GM10847 (cell line): ENCODE measurements around the gene PTPRCAP.

ENCODE experiments used
- POLR2A ChIP-seq: IDR thresholded peaks from 2 replicates; pipeline ENCODE4 v1.6.1; 2011; ENCODE audit not compliant: insufficient read length; ENCODE audit errors: extremely low read depth

PTPRCAP gene

DNA sequence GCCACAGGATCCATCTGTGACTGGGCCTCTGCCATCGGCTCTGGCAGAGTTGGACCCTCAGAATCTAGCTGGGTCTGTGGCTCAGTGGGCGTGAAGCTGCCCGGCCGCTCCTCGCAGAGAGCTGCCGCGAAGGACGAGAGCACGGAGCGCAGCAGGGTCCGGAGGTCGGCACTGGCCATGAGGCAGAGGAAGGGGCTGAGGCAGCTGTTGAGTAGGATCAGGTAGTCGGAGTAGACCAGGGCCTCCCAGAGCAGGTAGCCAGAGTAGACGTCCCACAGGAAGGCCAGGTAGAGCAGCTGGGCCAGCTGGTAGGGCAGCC is 14.1 kb upstream of the PTPRCAP start:
- TF ChIP-seq POLR2A, result no peak

DNA sequence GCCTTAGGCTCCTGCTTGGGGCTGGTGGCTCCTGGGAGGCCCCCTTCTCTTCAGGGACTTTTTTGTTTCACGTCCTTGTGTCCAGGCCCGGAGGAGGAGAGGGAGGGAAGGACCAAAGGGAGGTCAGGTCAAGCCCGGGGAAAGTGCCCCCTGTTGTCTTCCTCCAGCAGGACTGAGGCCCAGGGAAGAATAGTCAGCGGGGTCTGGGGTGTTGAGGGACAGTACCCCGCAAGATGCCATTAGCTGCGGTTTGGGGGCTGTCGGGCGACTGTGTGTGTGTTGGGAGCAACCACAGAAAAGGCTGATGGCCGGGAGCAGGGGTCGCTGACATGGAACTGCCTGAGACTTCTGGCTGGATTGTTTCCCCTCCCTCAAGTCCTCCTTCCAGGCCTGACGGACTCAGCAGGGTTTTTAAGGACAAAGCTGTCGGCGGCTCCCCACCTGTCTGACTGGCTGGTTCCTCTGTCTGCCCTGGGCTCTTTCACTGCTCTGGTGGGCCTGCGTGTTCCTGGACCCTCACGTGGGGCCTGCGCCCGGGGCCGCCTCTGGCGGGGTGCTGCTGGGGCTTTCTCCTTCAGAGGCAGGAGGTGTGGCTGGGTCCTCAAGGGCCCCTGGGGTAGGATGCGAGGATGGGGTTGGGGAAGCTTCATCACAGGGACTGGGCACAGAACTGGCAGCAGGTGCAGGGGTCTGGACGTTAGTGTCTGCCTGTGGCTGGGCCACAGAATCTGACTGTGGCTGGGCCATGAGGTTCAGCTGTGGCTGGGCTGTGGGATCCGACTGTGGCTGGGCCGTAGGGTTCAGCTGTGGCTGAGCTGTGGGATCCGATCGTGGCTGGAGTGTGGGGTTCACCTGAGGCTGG is 13.5 kb upstream of the PTPRCAP start:
- TF ChIP-seq POLR2A, result no peak

DNA sequence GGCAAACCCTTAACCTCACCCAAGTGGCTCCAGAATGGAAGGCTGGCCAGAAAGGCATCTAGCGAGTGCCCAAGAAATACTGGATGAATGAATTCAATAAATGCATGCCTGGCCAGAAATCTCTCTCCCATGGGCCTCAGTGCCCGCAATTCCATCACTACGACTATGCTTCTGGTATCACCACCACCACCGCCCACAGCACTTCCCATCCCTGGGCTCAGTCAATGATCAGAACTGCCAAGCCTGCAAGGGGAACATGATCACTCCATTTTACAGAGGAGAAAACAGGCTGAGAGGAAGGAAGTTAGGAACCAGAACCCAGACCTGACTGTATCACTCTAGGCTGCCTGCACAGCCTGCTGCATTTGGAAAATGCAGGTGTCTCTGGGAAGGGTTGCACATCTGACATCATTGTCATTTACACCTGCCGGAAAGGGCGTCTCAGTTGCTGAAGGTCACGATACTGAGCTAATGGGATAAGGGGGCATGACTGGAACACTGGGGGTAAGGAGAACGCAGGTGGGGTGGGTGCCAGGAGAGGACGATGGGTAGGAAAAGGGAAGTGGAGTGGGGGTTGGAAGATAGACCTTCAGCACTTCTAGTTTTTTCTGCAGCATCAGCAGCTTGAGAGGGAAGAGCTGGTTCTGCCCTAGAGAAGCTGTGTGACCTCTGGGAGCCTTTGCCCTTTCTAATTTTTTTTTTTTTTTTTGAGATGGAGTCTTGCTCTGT is 11.8 kb upstream of the PTPRCAP start:
- no peak for TF ChIP-seq POLR2A

DNA sequence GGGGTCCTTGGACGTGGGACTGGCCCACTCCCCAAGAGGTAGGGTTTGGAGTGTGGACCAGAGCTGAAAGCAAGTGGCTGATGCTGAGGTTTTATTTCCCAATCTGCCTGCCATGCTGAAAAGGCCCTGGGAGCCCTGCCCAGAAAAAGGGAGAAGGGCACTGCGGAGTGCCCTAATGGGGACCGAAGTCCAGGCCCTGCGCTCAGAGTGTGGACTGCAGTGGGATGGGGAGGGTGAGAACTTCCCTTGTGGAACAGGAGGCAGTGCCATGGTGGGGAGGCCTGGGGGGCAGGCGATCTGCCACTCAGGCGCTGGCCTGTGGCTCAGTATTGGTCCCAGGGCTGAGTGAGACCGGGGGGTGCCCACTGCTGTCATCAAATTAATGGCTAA is 10.7 kb upstream of the PTPRCAP start:
- TF ChIP-seq POLR2A, result no peak

DNA sequence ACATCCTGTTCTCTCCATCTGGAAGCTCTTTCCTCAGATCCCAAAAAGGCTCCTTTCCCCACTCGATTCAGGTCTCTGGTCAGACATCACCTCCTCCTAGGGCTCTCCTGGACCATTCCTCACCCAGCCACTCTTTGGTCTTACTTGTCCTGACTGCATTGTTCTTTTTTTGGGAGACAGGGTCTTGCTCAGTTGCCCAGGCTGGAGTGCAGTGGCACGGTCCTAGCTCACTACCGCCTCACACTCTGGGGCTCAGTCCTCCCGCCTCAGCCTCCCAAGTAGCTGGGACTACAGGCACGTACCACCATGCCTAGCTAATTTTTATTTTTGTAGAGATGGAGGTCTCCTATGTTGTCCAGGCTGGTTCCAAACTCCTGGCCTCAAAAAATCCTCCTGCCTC is 8.0 kb upstream of the PTPRCAP start:
- no peak for TF ChIP-seq POLR2A

GRCh38 chr11:67442504-67443404 is 5.3 kb upstream of the PTPRCAP start:
- peak; percentile 19 for TF ChIP-seq POLR2A

- TF ChIP-seq POLR2A, result no peak
Measured at GRCh38 chr11:67441731-67442351, 4.4 kb upstream of the PTPRCAP start.

DNA sequence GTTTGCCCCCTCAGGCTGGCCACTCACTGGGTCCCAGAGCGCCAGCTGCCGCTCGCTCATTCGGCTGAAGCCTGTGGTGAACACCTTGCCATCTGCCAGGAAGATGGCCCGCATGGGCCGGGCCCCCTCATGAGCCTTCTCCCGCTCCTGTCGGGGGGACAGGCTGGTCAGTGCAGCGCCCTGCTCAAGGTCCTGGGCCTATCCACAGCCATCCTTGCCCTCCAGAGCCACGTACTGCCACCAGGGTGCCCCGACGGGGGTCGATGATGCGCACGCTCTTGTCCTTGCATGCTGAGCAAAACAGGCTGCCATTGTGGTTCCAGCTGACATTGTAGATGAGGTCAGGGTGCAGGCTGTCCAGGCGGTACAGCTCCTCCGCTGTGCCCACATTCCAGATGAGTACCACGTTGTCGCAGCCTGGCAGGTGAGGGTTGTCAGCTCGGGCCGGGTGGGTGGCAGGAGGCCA is 3.6 kb upstream of the PTPRCAP start:
- TF ChIP-seq POLR2A, result no peak

DNA sequence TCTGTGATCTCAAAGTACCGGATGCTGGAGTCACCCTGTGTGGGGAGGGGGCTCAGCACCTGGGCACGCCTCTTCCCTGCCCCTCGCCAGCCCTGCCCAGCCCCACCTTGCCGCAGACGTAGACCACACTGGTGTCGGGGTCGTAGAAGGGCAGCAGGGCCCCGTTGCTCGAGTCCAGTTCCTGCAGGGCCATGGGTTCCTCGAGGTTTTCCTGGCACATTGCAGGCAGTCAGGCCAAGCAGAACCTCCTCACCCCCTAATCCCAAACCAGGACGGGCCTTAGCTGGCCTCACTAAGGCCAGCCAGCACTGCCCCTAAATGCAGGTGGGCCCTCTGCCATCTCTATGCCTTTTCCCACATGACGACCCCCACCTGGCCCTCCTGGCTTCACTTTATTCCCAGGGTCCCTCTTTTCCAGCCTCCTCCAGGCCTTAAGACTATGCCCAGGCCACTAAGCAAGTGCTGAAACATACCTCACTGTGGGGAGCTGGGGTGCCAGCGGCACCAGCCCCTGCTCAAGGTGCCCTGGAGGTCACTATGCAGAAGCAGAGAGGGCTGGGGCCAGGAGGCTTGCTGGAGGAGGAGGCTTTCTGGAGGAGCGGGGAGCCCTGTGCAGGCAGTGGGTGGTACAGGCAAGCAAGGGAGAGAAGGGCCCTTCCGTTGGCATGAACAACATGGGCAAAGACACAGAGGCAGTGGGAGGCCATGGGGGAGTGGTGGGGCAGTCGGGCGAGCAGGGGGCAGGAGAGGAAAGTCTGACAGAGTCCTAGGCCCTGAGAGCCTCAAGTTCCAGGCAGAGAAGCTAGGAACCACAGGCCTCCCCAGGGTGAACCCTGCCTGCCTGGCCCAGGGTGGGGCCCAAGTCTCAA is 3.0 kb upstream of the PTPRCAP start:
- no peak for TF ChIP-seq POLR2A

DNA sequence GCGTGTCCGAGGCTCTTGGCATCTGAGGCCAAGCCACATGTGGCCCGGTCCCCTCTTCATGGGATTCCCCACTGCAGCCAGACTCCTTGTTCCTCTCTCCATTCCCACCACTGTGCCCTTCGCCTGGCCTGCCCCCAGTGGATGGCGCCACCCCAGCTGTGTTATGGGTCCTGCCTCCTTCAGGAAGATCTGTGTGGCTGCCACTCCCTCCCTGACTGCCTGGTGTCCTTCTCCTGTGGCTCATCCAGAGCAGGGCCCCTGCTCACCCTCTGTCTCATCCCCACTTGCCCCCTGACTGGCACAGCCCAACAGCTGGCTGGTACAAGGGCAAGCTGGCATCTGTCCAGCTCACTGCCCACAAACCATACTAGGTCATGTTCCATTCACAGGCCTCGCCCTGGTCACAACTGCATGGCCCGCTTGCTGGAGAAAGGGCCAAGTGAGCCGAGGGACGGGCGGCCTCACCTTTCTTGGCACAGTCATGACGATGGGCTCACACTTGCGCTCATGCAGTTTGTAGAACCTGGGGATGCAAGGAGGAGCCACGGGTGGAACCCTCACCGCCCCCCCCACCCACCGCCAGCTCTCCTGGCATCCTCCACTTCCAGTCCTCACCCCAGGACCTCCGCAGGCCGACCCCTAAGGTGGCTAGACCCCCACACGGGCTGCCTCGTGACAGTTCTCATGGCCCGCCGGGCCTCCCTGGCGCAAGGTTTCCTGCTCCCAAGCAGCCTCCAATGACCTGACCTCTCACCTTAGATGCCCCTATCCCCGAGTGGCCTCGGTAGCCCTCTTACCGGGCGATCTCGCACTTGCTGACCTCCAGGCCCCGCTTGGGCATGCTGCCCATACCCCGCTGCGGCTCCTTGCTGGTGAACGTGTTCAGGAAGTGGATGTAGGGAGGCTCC is 2.1 kb upstream of the PTPRCAP start:
- TF ChIP-seq POLR2A, result no peak

DNA sequence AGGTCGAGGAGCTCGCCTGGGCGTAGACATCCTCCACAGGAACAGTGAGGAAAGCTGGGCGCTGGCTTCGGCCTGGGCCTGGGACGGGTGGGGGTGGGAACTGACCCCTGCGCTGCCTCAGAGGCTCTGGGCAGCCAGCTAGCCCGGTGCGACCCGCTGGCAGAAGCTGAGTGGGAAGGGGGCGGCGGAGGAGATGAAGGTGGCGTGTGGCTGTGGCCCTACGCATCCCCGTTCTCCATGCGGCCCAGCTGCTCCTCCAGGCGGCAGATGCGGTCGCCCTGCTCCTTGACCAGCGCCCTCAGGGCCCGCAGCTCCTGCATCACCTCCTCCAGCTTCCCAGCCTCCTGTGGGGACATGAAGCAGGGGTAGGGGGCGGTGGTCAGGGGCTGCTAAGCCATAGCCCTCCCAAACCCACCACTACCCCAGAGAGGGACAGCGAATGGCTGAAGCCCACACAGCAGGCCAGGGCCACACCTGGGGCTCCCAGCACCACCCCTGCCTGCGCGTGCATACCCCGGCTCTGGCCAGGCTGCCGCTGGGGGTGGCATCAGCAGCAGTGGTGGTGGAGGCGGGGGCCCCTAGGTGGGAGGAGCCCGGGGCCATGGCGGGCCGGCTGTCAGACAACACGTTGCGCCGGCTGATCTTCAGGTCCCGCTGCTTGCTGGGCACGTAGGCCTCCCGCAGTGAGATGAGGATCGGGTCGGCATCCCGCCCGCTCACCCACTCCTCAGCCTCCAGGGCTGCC is 848 bp upstream of the PTPRCAP start:
- TF ChIP-seq POLR2A, result peak; percentile 34

DNA sequence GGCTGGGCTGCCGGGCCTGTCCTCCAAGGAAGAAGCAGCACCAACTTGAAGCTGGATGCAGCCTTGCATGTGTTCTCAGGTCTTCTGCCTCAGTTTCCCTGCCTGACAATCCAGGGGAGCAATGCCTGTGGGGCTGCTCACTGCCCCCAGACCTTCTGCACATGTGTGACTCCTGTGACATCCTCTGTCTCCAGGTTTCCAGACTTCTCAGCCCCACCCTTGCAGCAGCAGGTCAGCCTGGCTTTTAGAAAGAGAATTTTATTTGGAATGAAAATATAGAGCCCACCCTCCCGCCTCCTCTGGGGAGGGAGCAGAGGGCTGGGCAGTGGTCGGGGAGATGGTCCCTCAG is 301 bp upstream of the PTPRCAP start:
- no peak for TF ChIP-seq POLR2A
